ENCODE results near the gene RASGRP1.

Gene RASGRP1

GRCh38 chr15:38565287-38565670 lies 665 bp upstream of the RASGRP1 start:
- DNase-seq = no peak

DNA sequence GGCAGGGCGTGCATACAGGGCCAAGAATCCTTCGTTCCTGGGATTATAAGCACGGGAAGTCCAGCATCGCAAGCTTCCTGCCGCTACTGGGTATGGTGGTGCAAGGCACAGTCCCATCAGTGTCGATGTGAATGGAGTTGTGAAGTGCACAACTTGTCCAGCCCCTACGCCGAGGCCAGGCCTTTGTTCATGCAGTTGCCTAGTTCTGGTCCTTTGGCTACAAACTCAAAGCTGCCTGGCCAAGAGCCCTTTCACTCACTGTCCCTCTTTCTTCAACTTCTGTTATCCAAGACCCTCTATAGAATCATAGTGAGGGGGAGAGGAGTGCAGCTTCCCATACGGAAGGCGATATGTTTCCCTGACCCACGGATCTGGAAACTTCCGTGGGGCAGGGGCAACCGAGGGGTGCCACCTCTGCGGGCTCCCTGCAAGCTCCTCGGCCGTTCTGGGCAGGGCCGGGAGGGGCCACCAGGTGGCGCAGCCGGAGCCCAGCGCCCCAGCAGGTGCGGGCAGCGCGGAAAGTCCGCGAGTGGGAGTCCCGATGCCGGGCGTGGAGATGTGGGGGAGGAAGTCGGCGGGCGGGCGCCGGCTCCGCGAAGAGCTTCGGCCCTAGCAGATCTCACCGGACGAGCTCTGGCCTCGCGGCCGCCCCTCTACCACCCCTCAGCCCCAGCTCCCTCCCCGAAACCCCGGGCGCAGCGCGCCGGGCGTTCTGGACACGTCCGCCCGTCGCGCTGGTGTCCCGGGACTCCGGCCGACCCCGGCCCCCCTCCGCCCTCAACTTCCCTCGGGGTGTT lies 693 bp downstream of the RASGRP1 start:
- peak; percentile 43 for DNase-seq

- DNase-seq = no peak
Observed at GRCh38 chr15:38562278-38562677, 2.3 kb downstream of the RASGRP1 start.

- DNase-seq = no peak
Observed at GRCh38 chr15:38560456-38560926, 4.1 kb downstream of the RASGRP1 start.

DNA sequence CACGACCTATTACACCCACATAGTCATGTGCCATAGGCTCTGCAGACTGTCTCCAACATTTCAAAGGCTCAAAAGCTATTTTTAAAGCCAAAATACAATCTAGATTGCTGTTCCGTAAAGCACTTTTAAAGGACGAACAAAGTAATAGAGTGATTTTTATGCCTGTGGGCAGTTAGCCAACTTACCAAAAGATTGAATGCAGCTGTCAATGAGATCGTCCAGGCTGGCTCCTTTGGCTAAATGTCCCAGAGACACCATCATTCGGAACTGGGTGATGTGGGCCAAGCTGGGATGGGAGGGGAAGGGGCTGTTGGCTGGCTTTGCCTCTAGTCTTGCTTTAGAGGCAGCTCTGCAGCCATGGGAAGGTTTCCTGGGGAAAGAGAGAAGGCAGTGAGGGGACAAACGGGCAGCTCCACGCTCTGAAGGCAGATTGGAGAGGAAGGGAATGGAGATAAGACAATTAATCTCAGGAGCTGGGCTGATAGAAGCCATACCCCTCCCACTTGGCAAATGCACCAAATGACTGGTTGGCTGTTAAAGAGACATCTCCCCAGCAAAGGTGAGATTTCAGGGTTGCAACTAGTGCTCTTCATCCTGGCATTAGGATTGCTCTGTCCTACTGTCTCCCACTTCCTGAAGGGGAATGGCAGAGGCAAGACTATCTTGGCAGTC lies 4.8 kb downstream of the RASGRP1 start:
- no peak for DNase-seq

GRCh38 chr15:38559131-38559530 lies 5.5 kb downstream of the RASGRP1 start:
- DNase-seq = no peak

DNA sequence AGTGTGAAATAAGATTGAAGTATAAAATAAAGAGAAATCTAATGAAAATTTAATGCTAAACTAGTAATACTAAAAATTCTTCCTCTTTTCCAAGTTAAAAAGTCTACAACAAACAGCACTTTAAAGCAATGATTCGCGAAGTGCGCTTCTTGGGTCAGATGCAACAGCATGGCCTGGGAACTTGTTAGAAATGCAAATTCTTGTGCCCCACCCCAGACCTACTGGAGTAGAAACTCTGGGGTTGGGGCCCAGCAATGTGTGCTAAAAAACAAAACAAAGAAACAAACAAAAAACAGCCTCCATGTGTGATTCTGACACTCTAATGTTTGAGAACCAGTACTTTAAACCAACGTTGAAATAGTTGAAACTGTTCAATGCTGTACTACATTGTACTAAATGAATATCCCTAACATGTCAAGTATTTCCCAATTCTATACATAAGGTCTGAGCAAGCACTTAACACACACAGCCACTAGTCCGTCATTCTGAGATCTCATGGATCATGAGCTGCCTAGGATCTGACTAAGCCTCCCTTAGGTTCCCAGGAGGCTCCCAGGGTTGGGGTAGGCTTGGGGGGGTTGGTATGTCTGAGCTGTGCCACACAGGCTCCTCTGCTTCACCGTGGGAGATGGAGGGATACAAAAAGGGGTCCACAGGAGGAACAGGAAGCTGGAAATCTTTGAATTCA lies 6.1 kb downstream of the RASGRP1 start:
- peak; percentile 93 for DNase-seq

DNA sequence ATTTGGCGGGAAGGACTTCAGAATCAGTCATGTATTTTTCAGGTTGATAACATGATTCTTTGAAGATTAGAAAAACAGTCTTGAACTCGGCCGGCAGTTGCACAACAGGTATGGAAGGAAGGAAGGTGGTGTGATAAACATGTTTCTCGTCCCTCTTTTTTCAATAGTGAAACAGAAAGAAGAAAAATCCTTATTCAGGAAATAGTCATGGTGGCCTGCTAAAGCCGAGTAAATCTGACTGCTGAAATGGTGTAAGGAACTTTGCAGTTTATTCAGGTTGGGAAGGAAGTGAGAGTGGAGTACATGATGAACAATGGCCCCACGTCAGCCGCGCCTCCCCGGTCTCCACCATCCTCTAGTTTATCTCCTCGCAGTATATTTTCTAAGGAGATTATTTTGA lies 6.7 kb downstream of the RASGRP1 start:
- DNase-seq = no peak

DNA sequence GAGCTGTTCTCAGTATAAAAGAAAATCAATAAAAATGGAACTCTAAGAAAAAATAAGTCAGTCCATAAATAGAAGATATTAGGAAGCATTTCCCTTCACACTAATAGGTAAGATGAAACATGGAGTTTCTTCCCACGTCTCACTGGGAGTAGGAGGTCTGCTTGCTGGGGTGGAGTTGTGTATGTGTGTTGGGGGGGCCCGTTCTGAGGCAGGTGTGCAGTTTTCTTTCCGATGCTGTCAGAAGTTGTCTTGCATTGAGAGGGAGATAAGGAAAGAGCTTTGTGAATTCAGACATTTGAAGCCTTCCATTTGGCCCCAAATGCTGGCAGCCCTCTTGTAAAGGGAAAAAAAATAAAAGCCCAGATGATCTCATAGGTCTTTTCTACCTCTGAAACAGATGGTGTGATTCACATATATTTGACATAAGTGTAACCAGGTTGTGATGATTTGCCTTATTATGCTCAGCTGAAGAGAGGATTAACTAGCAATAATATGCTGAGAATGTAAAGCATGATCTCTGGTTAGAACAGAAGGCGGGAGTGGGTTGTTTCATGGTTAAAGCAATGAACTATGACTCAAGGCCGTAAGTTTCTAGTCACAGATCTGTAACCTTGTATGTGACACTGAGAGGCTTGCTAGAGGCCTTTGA lies 8.8 kb downstream of the RASGRP1 start:
- DNase-seq = peak; percentile 90

DNA sequence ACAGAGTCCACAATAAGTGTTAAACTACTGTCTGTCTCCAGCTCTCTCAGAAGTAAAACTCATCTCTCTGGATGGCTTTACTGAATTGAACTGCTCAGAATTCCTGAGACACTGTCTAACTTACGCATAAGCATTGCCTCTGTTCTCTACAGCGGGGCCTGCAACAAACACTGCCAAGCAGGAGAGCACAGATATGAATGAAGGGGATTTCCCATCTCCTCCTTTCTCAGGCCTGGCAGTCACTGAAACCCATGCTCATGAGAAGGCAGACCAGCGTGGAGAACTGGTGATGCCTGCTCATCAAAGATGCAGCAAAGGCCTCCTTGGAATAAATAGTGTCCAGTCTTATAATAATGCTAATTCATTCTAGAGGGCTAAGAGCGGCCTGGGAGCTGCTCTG lies 10.3 kb downstream of the RASGRP1 start:
- peak; percentile 36 for DNase-seq

DNA sequence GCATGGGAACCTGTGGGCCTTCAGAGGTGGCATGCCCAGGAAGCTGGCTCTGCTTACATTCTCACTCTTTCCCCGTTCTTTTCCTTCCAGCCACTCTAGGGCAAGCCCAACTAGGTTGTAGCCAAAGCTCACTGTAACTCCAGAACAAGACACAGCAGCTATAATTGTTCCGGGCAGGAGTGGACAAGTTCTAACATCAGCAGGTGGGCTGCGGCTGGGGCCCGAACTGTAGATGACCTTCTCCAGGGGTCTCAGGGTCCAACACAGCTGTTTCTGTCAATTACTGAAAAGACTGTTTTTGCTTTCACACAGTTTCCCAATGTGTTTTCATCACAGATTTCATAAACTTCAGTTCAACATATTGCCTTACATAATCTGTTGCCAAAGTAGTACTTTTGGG lies 11.5 kb downstream of the RASGRP1 start:
- DNase-seq = no peak

DNA sequence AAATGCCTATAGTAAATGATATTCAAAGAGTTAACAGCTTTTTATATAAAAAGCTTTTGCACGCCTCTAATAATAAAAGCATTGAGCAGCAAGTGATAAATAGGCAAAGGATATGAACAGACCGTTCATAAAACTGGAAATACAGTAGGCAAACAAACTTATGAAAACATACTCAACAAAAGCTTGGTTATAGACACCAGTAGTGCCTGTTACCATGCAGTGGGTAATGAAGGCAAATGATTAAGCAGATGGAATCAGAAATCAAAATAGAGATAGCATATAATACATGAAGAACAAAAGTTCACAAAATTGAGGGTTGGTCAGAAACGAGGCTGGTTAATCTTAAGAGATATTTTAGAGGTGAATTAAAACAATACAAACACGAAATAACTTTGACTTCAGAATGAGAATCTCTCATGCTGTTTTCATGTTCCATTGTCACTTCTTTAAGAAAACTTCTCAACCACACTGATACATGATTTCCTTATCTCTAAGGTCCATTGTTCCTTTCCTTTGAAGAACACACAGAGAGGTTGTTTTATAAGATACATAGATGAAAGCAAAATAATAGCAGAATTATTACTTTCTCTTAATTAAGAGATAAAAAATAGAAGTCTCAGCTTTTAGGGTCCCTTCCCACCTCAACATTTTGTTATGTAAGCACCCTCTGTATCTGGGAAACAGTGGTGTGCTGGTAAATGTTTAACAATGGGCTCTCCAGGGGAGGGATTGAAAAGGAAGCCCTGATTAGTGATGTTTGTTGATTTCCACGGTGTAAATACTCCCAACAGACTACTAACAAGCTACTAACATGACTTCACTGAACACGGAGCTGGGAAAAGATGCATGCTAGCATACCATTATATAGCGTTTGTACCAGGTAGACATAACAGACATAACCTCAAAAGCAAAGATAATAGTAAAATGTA lies 12.6 kb downstream of the RASGRP1 start:
- DNase-seq = no peak

- peak; percentile 72 for DNase-seq
Observed at GRCh38 chr15:38549222-38549621, 15.4 kb downstream of the RASGRP1 start.

DNA sequence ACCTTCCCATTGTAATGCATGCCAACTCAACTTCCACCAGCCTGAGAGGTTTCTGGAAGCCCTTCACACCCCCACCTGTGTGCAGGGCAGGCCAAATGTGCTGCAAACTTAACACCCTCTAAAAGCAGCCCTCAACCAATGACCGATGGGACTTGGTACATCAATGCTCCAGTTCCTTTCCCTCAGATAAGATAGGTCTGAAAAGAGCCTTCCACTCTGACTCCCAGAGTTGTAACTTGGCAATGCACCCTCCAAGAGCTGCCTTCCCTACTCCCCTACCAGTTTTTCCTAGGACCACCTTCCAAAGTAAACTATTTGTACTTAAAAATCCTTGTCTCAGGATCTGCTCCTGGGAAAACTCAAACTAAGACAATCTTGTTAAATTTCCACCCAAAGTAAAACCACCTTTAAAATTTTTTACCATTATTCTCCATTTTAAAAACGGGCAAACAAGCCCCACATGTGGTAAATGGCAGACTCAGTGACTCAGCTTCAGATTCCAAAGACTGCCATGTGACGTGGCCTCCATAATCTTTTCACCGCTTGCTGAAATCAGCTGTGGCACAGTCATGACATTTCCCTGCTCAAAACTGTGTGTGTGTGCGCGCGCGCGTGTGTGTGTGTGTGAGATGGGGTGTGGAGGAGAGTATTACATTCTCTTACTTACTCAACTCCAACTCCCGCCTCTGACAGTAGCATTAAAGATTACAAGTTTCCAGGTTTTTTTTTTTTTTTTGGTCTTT lies 17.2 kb downstream of the RASGRP1 start:
- DNase-seq = peak; percentile 82

DNA sequence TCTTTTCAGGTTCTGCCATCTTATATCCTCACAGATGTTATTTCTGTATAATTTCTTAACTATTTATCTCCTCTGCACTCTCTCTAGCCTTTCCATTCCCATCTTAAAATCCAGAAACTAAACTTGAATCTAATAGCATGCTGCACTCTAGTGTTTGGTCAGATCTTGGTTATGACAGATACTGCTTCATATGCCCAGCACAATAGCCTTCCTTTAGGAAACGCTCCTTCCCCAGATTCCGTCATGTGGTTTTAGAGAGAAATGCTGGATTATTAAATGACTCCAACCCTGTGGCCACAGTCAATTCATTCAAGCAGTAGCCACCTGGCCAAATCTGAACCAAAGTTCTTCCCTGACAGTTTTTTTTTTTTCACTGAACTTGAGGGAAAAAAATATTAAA lies 19.4 kb downstream of the RASGRP1 start:
- DNase-seq = peak; percentile 46

- no peak for DNase-seq
Observed at GRCh38 chr15:38541026-38541425, 23.6 kb downstream of the RASGRP1 start.

GRCh38 chr15:38540510-38540909 lies 24.1 kb downstream of the RASGRP1 start:
- no peak for DNase-seq

DNA sequence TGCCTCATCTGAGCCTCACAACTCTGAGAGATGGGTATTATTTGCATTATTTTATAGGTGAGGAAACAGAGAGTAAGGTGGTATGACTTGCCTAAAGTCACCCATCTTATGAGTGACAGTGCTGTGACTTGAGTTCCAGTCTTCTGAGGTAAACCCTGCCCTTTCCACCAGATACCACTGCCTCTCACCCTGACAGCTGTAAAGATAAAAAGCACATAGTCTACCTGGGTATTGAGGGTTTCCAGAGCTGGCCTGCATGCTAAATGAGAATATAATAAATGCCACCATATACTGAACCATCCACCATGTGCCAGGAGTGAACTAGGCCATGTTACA lies 25.6 kb downstream of the RASGRP1 start:
- no peak for DNase-seq

GRCh38 chr15:38538328-38539007 lies 26.1 kb downstream of the RASGRP1 start:
- no peak for DNase-seq

DNA sequence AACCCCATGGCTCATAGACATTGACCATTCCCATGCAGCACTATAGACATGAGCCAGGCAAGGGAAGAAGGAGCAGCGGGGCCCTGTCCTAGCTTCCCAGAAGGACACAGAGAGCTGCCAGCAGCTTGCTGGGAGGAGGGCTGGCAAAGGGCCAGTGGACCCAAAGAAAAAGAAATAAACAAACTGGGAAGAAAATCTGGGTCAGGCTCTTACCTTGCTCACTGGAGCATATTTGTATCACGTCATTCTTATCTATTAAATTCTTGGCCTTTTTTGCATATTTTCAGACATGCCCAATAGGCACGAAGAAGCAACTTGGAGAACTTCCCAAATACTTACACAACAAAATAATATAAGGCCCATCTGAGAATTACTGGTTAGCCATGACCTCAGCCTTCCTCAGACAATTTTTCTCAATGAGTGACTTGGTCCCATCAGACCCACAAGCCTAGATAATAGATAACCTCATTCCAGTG lies 28.4 kb downstream of the RASGRP1 start:
- DNase-seq = peak; percentile 99

Measured in fibroblast of skin of scalp (primary cell).